ENCODE results near the gene DPEP2NB. TPM values are rescaled to one million over a fixed set of nuclear protein-coding genes. Genes with fewer than 3 reads are reported as not detected.

The DPEP2NB gene
- total RNA-seq, 4 donors from 2014 or later = not detected

GRCh38 chr16:67968400-67969253 lies 47.1 kb downstream of the DPEP2NB start, which contains the start of gene SLC12A4:
Gene SLC12A4, minus strand, starts transcription at chr16:67968637. Its CDS starts 84 bp downstream, at chr16:67968553.
- no peak for DNase-seq (ENCODE audit: extremely low spot score)
- intact Hi-C loops (cut with DNase I) = no loop called here
- peak within 1 kb of the TSS; percentile 96 to 100 (median 98) for H3K27ac ChIP-seq (replicated peaks in 1 of 4)
- H3K4me1 ChIP-seq = peaks cover 35 to 54% (median 49%) of the 10 kb centered on the region in 4 donors
- no peaks in the 10 kb centered on the region for H3K36me3 ChIP-seq
- TF ChIP-seq POLR2A (IDR thresholded peaks at IDR 0.05; ENCODE audit: low read depth) (peak; percentile 77), EP300 (IDR thresholded peaks at IDR 0.05) (no peak), POLR2AphosphoS5 (IDR thresholded peaks at IDR 0.05) (peak; percentile 18 to 92)
- no peaks in the 10 kb centered on the region for H3K9me3 ChIP-seq
- no peaks in the 10 kb centered on the region for H3K27me3 ChIP-seq
- 1% methylated on average over 40 of the region's 78 CpGs for WGBS
- H3K4me3 ChIP-seq = peak within 1 kb of the TSS; percentile 88 to 95 (median 92)

- no CpG with 5 or more reads among the region's 45 CpGs for WGBS
- intact Hi-C loops (cut with DNase I) = no loop called here
- DNase-seq (ENCODE audit: extremely low spot score) = no peak
- Histone ChIP-seq H3K9me3 (no peaks in the 10 kb centered on the region), H3K4me3 (peak overlapping the region; percentile 88 to 95 (median 92)), H3K27ac (replicated peaks in 1 of 4) (peak overlapping the region; percentile 96 to 100 (median 98)), H3K27me3 (no peaks in the 10 kb centered on the region), H3K36me3 (peaks cover 0 to 5% (median 3%) of the 10 kb centered on the region in 4 donors), H3K4me1 (peaks cover 41 to 60% (median 55%) of the 10 kb centered on the region in 4 donors)
- TF ChIP-seq POLR2AphosphoS5 (IDR thresholded peaks at IDR 0.05) (no peak), EP300 (IDR thresholded peaks at IDR 0.05) (no peak), POLR2A (IDR thresholded peaks at IDR 0.05; ENCODE audit: low read depth) (no peak), CTCF (IDR thresholded peaks at IDR 0.05) (no peak)
These were observed 47.7 kb downstream of the DPEP2NB start for GRCh38 chr16:67967958-67968399.

GRCh38 chr16:67967183-67967957 lies 48.3 kb downstream of the DPEP2NB start:
- TF ChIP-seq EP300 (IDR thresholded peaks at IDR 0.05) (no peak), POLR2AphosphoS5 (IDR thresholded peaks at IDR 0.05) (no peak), CTCF (IDR thresholded peaks at IDR 0.05) (no peak), POLR2A (IDR thresholded peaks at IDR 0.05; ENCODE audit: low read depth) (no peak)
- WGBS = 10% methylated on average over 15 of the region's 18 CpGs

GRCh38 chr16:67966549-67967182 lies 49.0 kb downstream of the DPEP2NB start:
- Histone ChIP-seq H3K4me1 (peaks cover 54 to 73% (median 69%) of the 10 kb centered on the region in 4 donors), H3K4me3 (peak overlapping the region; percentile 88 to 95 (median 92)), H3K9me3 (no peaks in the 10 kb centered on the region), H3K36me3 (peaks cover 11 to 18% (median 16%) of the 10 kb centered on the region in 4 donors), H3K27ac (replicated peaks in 1 of 4) (peak overlapping the region; percentile 96 to 100 (median 98)), H3K27me3 (no peaks in the 10 kb centered on the region)
- TF ChIP-seq POLR2A (IDR thresholded peaks at IDR 0.05; ENCODE audit: low read depth) = no peak
- TF ChIP-seq POLR2AphosphoS5 (IDR thresholded peaks at IDR 0.05) = peak; percentile 24 to 48
- no peak for TF ChIP-seq CTCF (IDR thresholded peaks at IDR 0.05)
- TF ChIP-seq EP300 (IDR thresholded peaks at IDR 0.05) = no peak
- intact Hi-C loops (cut with DNase I) = no loop called here
- DNase-seq (ENCODE audit: extremely low spot score) = no peak
- WGBS = 32% methylated on average over 3 of the region's 3 CpGs

More at GRCh38 chr16:67967183-67967957, 48.3 kb downstream of the DPEP2NB start:
- intact Hi-C loops (cut with DNase I) = no loop called here
- peak overlapping the region; percentile 88 to 95 (median 92) for H3K4me3 ChIP-seq
- DNase-seq (ENCODE audit: extremely low spot score) = no peak
- H3K9me3 ChIP-seq = no peaks in the 10 kb centered on the region
- H3K36me3 ChIP-seq = peaks cover 4 to 11% (median 9%) of the 10 kb centered on the region in 4 donors
- H3K27me3 ChIP-seq = no peaks in the 10 kb centered on the region
- peak overlapping the region; percentile 96 to 100 (median 98) for H3K27ac ChIP-seq (replicated peaks in 1 of 4)
- peaks cover 47 to 66% (median 61%) of the 10 kb centered on the region in 4 donors for H3K4me1 ChIP-seq
